Stimulated activated CD8-positive, alpha-beta memory T cell treated with anti-CD3 and anti-CD28 coated beads, Interleukin-4, amount 100 ng/mL, for 1 hour (primary cell): ENCODE measurements around the gene SYNGR3.
A peak's percentile ranks its signal among the peaks of the same experiment; 100 is the strongest.
"Not testable (repeated sequence)": the region's sequence is repeated elsewhere in the genome, so short reads cannot be mapped to it uniquely, and the experiment has no call there.

Source experiments
- DNase-seq, 2 donors: peaks; one replicate each; pipeline ENCODE4 v3.0.0-alpha.2; 2020; ENCODE audit warnings: low read depth in 2 of 2, low spot score in 1 of 2

SYNGR3 gene

GRCh38 chr16:2008009-2008526 lies 18.3 kb downstream of the SYNGR3 start:
- no peak for DNase-seq

DNA sequence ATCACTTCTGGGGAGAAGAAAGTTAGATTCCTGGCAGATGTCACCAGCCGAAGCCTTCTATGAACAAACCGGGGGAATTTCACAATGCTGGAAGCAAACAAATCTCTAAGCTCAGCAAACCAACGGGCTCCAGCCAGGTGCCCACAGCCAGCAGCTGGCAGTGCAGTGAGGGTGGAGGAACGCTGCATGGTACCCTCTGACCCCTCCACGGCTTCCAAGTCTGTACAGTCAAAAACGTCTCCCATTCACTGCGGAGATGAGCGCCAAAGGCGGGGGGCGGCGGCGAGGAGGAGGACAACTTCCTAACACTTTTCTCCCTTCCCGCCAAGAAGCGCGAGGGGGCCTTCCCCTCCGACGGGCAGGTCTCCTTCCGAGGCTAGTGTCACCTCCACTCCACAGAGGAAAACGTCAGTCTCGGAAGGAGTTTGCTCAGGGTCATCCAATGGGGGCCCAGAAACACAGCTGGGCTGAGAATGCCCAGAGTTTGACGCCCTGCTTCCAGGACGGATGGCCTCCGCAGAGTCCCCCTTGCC lies 18.9 kb downstream of the SYNGR3 start:
- no peak for DNase-seq

GRCh38 chr16:2009164-2009711 lies 19.5 kb downstream of the SYNGR3 start:
- no peak for DNase-seq

DNA sequence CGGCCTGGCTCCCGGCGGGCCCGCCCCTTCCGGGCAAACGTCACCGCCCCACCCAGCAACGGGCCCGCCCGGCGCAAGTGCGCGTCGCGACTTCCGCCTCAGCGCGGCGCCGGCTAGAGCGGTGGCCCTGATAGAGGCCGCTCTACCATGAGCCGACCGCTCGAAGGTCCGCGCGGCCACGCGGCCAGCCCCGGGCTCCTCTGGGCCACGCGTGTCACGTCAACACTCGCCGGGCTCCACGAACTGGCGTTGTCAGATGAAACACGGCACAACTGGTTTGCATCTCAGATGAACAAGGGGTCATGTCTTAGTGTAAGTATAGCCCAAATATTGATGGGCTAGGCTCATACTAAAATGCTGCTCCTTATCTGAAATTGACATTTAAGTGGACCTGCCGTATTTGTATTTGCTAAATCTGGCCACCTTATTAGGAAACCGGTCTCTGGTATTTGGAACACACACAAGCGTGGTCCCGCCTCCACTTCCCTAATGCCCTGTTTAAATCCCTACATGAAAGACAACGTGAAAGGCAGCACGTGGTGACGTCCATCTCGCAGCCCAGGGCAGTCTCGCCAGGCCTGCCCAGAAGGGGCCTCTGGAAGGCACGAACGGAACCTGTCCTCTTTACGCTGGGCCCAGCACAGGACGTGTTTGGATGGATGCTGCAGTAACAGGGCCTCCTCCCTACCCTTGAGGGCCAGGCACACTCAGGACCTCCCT lies 20.2 kb downstream of the SYNGR3 start, which contains the start of gene ZNF598:
TSS of gene ZNF598 (minus strand) at position 31 of the 720 bp plus-strand sequence.
- DNase-seq: peak in 1 of 2 donors; percentile 60

DNA sequence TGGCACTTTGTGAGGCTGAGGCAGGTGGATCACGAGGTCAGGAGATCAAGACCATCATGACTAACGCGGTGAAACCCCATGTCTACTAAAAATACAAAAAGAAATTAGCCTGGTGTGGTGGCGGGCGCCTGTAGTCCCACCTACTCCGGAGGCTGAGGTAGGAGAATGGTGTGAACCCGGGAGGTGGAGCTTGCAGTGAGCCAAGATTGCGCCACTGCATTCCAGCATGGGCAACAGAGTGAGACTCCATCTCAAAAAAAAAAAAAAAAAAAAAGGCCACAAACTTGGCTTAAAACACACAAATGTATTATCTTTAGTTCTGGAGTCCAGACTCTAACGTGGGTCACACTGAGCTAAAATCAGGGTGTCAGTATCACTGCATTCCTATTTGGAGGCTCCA lies 22.0 kb downstream of the SYNGR3 start:
- DNase-seq: not testable (repeated sequence)

DNA sequence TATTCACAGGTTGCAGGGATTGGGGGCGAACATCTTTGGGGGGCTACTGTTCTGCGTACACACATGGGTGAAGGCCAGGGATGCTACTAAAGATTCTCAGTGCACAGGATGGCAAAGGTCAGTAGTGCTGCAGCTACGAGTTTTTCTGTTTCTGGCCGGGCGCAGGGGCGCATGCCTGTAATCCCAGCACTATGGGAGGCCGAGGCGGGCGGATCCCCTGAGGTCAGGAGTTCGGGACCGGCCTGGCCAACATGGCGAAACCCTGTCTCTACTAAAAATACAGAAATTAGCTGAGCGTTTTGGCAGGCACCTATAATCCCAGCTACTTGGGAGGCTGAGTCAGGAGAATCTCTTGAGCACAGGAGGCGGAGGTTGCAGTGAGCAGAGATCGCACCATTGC lies 23.8 kb downstream of the SYNGR3 start:
- no peak for DNase-seq

DNA sequence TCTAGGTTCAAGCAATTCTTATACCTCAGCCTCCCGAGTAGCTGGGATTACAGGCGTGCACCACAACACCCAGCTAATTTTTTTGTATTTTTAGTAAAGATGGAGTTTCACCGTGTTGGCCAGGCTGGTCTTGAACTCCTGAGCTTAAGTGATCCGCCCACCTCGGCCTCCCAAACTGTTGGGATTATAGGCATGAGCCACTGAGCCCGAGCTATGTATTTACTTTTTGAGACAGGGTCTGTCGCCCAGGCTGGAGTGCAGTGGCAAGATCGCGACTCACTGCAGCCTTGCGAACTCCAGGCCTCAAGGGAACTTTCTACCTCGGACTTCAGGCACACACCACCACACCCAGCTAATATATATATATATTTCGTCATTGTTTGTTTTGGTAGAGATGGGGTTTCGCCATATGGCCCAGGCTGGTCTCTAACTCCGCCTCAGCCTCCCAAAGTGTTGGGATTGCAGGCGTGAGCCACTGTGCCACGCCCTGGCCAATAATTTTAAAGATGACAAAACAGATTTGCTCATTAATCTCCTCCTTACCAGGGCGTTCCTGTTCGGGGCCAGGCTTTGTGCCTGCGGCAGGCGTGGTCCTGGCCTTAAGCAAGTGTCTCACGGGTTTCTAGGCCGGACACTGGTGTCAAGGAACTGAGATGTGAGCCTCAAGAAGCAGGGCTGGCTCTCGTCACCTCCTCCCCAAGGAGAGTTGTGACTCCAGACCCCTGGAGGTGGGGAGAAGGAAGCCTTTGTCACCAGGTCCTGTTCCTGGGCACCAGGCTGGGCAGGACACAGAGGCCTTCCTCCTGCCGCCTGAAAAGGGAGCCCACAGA lies 25.6 kb downstream of the SYNGR3 start:
- no peak for DNase-seq

DNA sequence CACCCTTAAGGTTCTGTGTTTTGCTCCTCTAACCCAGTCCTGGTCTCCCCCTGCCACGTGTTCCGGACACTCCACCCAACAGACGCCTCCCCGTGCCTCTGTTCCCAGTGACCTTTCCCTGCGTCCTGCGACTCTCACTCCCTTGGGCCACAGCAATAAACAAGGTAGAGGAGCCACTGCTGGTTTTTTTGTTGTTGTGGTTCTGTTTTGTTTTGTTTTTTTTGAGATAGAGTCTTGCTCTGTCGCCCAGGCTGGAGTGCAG lies 26.1 kb downstream of the SYNGR3 start:
- no peak for DNase-seq

DNA sequence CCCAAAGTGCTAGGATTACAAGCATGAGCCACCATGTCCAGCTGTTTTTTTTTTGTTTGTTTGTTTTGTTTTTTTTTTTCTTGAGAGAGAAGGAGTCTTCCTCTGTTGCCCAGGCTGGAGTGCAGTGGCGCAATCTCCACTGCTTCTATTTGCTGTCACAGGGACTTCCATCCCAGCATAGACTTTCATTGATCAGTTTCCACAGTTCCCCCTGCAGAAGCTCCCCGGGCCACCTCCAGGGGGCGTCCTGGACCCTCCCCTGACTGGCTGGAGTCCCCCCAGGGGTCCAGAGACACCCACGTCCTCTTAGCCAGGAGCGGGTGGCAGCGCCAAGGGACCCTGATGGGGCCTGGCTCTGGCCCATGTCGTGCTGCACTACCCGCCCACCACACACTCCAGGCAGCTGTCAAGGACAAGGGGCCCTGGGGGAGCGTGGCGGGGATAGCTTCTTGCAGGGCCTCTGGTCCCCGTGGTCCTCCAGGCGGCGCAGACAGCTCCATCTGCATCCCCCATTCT lies 26.7 kb downstream of the SYNGR3 start:
- no peak for DNase-seq

DNA sequence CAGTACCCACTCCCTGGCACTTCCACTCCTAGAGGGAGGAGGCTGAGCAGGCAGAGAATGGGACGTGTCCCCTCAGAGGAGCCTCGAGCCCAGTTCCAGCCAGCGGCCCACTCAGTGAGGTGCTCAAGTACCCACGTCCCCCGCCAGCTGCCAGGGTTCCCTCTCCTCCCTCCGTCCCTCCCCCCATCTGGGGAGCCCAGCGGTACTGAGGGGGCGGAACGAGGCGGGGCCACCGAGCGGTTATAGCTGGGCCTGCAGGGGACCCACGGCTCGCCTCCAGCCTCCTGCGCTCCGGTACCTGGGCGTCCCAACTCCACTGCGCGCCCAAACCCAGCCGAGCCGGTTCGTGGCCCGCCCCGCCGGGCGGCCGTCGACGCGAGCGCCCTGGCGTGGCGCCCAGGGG lies 29.7 kb downstream of the SYNGR3 start, which contains the start of gene NPW:
TSS of gene NPW (plus strand) at position 268 of the 403 bp plus-strand sequence.
- DNase-seq: no peak

GRCh38 chr16:2019921-2020831 lies 30.4 kb downstream of the SYNGR3 start:
- no peak for DNase-seq

DNA sequence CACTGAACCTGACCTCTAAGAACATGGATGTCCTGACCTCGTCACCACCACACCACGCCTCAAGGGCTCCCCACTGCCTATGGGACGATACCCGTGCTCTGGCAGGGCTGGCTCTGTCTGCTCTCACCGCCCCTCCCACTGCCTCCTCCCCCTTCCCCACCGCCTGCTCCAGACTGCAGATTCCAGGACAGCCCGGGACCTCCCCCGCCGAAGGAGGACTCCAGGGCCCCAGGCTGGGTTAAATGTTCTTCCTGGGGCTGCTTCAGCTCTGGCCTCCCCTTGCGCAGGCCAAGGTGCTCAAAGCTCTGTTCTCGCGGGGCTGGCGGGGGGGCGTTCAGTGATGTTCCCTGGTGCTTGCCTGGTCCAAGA lies 32.9 kb downstream of the SYNGR3 start:
- DNase-seq: no peak

GRCh38 chr16:2023092-2024031 lies 33.6 kb downstream of the SYNGR3 start:
- peak; percentile 92 to 95 for DNase-seq

GRCh38 chr16:2024032-2024420 lies 34.3 kb downstream of the SYNGR3 start:
- no peak for DNase-seq

- no peak for DNase-seq
Measured at GRCh38 chr16:2025251-2025650, 35.5 kb downstream of the SYNGR3 start.

- DNase-seq: no peak
Measured at GRCh38 chr16:2025878-2026460, 36.2 kb downstream of the SYNGR3 start.

- DNase-seq: no peak
Measured at GRCh38 chr16:2026461-2027023, 36.8 kb downstream of the SYNGR3 start, which contains the start of gene NHERF2. TSS of gene NHERF2 (plus strand) at chr16:2026902. CDS start at chr16:2027006, 104 bp downstream.
